NCI-H1048 (cell line): ENCODE results near the gene RRAD.

ENCODE experiments used
- DNase-seq: peaks from one replicate; lab custom pipeline; 2025; lab: John Stamatoyannopoulos, UW

RRAD gene

GRCh38 chr16:66917741-66918140, 7.6 kb downstream of the RRAD start:
- DNase-seq = no peak

- no peak for DNase-seq
Measured at GRCh38 chr16:66916518-66916917, 8.8 kb downstream of the RRAD start.

- DNase-seq = no peak
Measured at GRCh38 chr16:66915041-66915440, 10.3 kb downstream of the RRAD start.

GRCh38 chr16:66914541-66914940, 10.8 kb downstream of the RRAD start:
- DNase-seq = no peak

- no peak for DNase-seq
Measured at GRCh38 chr16:66913711-66914110, 11.6 kb downstream of the RRAD start.

- DNase-seq = no peak
Measured at GRCh38 chr16:66913081-66913480, 12.3 kb downstream of the RRAD start.

GRCh38 chr16:66911801-66912200, 13.5 kb downstream of the RRAD start:
- DNase-seq = no peak

GRCh38 chr16:66911112-66911511, 14.2 kb downstream of the RRAD start:
- no peak for DNase-seq

- no peak for DNase-seq
Measured at GRCh38 chr16:66910175-66910940, 15.0 kb downstream of the RRAD start.

GRCh38 chr16:66908762-66909559, 16.4 kb downstream of the RRAD start:
- DNase-seq = no peak

- DNase-seq = no peak
Measured at GRCh38 chr16:66908116-66908515, 17.2 kb downstream of the RRAD start.

- DNase-seq = no peak
Measured at GRCh38 chr16:66906916-66907836, 18.2 kb downstream of the RRAD start.

- peak; percentile 4 for DNase-seq
Measured at GRCh38 chr16:66905633-66906539, 19.4 kb downstream of the RRAD start.

GRCh38 chr16:66904846-66905632, 20.3 kb downstream of the RRAD start:
- DNase-seq = no peak

- DNase-seq = no peak
Measured at GRCh38 chr16:66904428-66904845, 20.9 kb downstream of the RRAD start.

GRCh38 chr16:66903544-66904427, 21.5 kb downstream of the RRAD start:
- no peak for DNase-seq

GRCh38 chr16:66902648-66903543, 22.4 kb downstream of the RRAD start:
- no peak for DNase-seq

GRCh38 chr16:66901626-66902025, 23.7 kb downstream of the RRAD start:
- DNase-seq = no peak
